H1 (cell line): ENCODE results near the gene CERS1. TPM values are rescaled to one million over a fixed set of nuclear protein-coding genes. Genes with fewer than 3 reads are reported as not detected.

ENCODE experiments used
- CREB1 ChIP-seq: IDR thresholded peaks from 2 replicates; pipeline ENCODE4 v1.6.1; 2012; ENCODE audit warnings: inconsistent platforms
- HDAC2 ChIP-seq, 2 experiments: fragments of 300-600 bp in 1 of 2; sonication (generic) in 1 of 2; IDR thresholded peaks; 2 replicates each; pipeline ENCODE4 v1.6.1; 2011 to 2012; ENCODE audit warnings: low read depth in 2 of 2, low read length in 2 of 2, mild to moderate bottlenecking in 2 of 2, moderate library complexity in 2 of 2, borderline replicate concordance in 1 of 2, inconsistent platforms in 1 of 2
- SP2 ChIP-seq: IDR thresholded peaks from 2 replicates; pipeline ENCODE4 v1.6.1; 2012; ENCODE audit warnings: mild to moderate bottlenecking, low read length, inconsistent platforms
- polyA plus RNA-seq, 7 experiments: library from polyadenylated mRNA; depleted of rRNA in 3 of 7; stranded (reverse) in 5 of 7; unstranded in 2 of 7; fragments of >200 nt in 5 of 7; fragments of 200-250 nt in 2 of 7; gene quantifications; 1 replicate in 5 of 7; 2 replicates in 1 of 7; 4 replicates in 1 of 7; pipeline versions ENCODE4 v1.2.1 to v1.2.3, GENCODE V29; 2011 to 2013; ENCODE audit warnings: missing spikeins in 2 of 7, mixed read lengths in 2 of 7
- total RNA-seq: library from RNA; stranded (reverse); fragmentation: NEBNext Ultra II Directional; extraction: Animal tissue kit (Norgen Biotek cat#: 25700); gene quantifications from 2 replicates; pipeline ENCODE4 v1.2.1, GENCODE V29; 2021
- TF ChIP-seq, protein P1 (sequence below): IDR thresholded peaks from 2 replicates; pipeline ENCODE4 v1.6.1; 2011; ENCODE audit warnings: low read depth, mild to moderate bottlenecking, low read length; ENCODE audit not compliant: insufficient read depth

The CERS1 gene
- total and polyA plus RNA-seq, 2 of the 8 experiments (the other 6 are each of a cell fraction or from before 2014, with no cell fraction given), result 18.6 to 51.0 TPM

DNA sequence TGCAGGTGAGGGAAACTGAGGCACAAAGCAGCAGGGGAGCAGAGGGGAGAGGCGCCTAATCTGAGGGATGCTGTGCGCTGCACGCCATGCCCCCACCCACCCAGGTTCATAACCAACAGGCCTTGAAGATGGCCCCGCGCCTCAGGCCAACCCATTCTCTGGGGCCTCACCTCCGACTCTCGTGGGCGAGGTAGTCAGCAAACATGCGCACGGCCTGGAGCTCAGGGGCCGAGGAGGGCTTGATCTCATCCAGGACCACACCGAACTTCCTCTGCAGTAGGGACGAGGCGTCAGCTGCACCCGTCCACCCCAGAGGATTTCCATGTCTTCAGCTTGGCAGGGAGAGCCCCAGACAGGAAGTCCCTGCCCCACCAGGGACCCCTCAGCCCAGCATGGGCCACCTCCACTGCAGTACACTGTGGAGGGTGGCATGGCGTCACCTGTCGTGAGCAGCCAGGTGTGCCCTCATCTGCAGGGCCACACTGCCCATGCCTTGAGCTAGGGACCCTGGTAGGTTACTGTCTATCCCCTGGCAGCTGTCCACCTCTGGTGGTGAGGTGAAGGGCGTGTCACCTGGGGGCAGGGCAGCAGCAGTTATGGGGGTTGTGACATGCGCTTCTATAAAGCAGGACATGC is 15.0 kb upstream of the CERS1 start (continued):
- TF ChIP-seq HDAC2 (IDR thresholded peaks at IDR 0.05; ENCODE audit: borderline replicate concordance in 1 of 2, low read depth in 2 of 2, low read length in 2 of 2) (no peak), CREB1 (no peak), SP2 (no peak)
- TF ChIP-seq, protein P1, sequence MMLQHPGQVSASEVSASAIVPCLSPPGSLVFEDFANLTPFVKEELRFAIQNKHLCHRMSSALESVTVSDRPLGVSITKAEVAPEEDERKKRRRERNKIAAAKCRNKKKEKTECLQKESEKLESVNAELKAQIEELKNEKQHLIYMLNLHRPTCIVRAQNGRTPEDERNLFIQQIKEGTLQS, result no peak
